Astrocyte of the spinal cord (primary cell): ENCODE results near the gene BLZF1.
A peak's percentile ranks its signal among the peaks of the same experiment; 100 is the strongest.

Experiments used
- DNase-seq: peaks from one replicate; pipeline ENCODE4 v3.0.0; 2011; ENCODE audit warnings: low read depth, low spot score
- H3K4me3 ChIP-seq: 2 replicates; pipeline ENCODE4 v1.5.1; 2011; ENCODE audit warnings: low read depth, mild to moderate bottlenecking, low read length, moderate library complexity
- CTCF ChIP-seq: IDR thresholded peaks from 2 replicates; pipeline ENCODE4 v1.5.1; 2012; ENCODE audit warnings: low read depth, mild to moderate bottlenecking, low read length, inconsistent platforms
- in situ Hi-C: cut with HindIII; loops from 2 replicates; pipeline ENCODE4 v1.10.0; 2017; ENCODE audit warnings: low sequenced_read_pairs

BLZF1 gene

GRCh38 chr1:169414952-169415351 is 47.0 kb downstream of the BLZF1 start:
- TF ChIP-seq CTCF = no peak
- no peak overlapping the region for H3K4me3 ChIP-seq
- no peak for DNase-seq
- in situ Hi-C loops = no loop called here

- no peak overlapping the region for H3K4me3 ChIP-seq
- TF ChIP-seq CTCF = no peak
- no peak for DNase-seq
- in situ Hi-C loops = no loop called here
Measured at GRCh38 chr1:169421309-169421708, 53.3 kb downstream of the BLZF1 start.

- DNase-seq = peak; percentile 16
- no peak for TF ChIP-seq CTCF
- in situ Hi-C loops = no loop called here
- H3K4me3 ChIP-seq = peak overlapping the region; percentile 61
Measured at GRCh38 chr1:169426174-169426705, 58.2 kb downstream of the BLZF1 start.

- no peak for TF ChIP-seq CTCF
- in situ Hi-C loops = no loop called here
- DNase-seq = peak; percentile 78
- peak within 1 kb of the TSS; percentile 61 for H3K4me3 ChIP-seq
Measured at GRCh38 chr1:169427081-169427641, 59.2 kb downstream of the BLZF1 start, which contains the start of gene CCDC181. CCDC181 (minus strand) TSS chr1:169427474; CDS start chr1:169424927, 2,547 bp downstream.
